ENCODE measurements around the gene CDCA4. TPM values are rescaled to one million over a fixed set of nuclear protein-coding genes. Genes with fewer than 3 reads are reported as not detected.

Gene CDCA4
- total RNA-seq, 1 donor from 2014 or later: 6.9 TPM

GRCh38 chr14:105026033-105026785 lies 5.3 kb upstream of the CDCA4 start:
- H3K36me3 ChIP-seq: no peaks in the 10 kb centered on the region
- no peaks in the 10 kb centered on the region for H3K27me3 ChIP-seq (ENCODE audit: low read depth)
- TF ChIP-seq CTCF (IDR thresholded peaks at IDR 0.05): no peak
- no peak for ATAC-seq
- H3K27ac ChIP-seq: no peak overlapping the region
- H3K4me3 ChIP-seq: no peak overlapping the region
- DNase-seq: no peak
- intact Hi-C loops (cut with DNase I): no loop called here
- H3K4me1 ChIP-seq: peaks cover 8% of the 10 kb centered on the region
- no peaks in the 10 kb centered on the region for H3K9me3 ChIP-seq

GRCh38 chr14:105025429-105025828 lies 4.5 kb upstream of the CDCA4 start:
- no peak for DNase-seq
- no peaks in the 10 kb centered on the region for H3K27me3 ChIP-seq (ENCODE audit: low read depth)
- peaks cover 8% of the 10 kb centered on the region for H3K4me1 ChIP-seq
- H3K4me3 ChIP-seq: no peak overlapping the region
- no peak for TF ChIP-seq CTCF (IDR thresholded peaks at IDR 0.05)
- intact Hi-C loops (cut with DNase I): no loop called here
- H3K27ac ChIP-seq: peak overlapping the region; percentile 24
- no peaks in the 10 kb centered on the region for H3K36me3 ChIP-seq
- ATAC-seq: no peak
- no peaks in the 10 kb centered on the region for H3K9me3 ChIP-seq

- intact Hi-C loops (cut with DNase I): no loop called here
- Histone ChIP-seq H3K4me1 (peaks cover 20% of the 10 kb centered on the region), H3K4me3 (no peak overlapping the region), H3K36me3 (no peaks in the 10 kb centered on the region), H3K27ac (peak overlapping the region; percentile 24), H3K27me3 (ENCODE audit: low read depth) (no peaks in the 10 kb centered on the region), H3K9me3 (no peaks in the 10 kb centered on the region)
- no peak for DNase-seq
- no peak for ATAC-seq
- no peak for TF ChIP-seq CTCF (IDR thresholded peaks at IDR 0.05)
Measured at GRCh38 chr14:105023791-105024480, 3.1 kb upstream of the CDCA4 start.

GRCh38 chr14:105023144-105023543 lies 2.3 kb upstream of the CDCA4 start:
- Histone ChIP-seq H3K36me3 (no peaks in the 10 kb centered on the region), H3K4me1 (peaks cover 22% of the 10 kb centered on the region), H3K27ac (no peak overlapping the region), H3K27me3 (ENCODE audit: low read depth) (no peaks in the 10 kb centered on the region), H3K9me3 (no peaks in the 10 kb centered on the region), H3K4me3 (no peak overlapping the region)
- ATAC-seq (no peak), DNase-seq (no peak)
- intact Hi-C loops (cut with DNase I): no loop called here
- TF ChIP-seq CTCF (IDR thresholded peaks at IDR 0.05): no peak

GRCh38 chr14:105022276-105022670 lies 1.4 kb upstream of the CDCA4 start:
- DNase-seq: no peak
- peak overlapping the region; percentile 69 for H3K4me3 ChIP-seq
- H3K27ac ChIP-seq: no peak overlapping the region
- intact Hi-C loops (cut with DNase I): no loop called here
- ATAC-seq: no peak
- TF ChIP-seq CTCF (IDR thresholded peaks at IDR 0.05): no peak
- H3K27me3 ChIP-seq (ENCODE audit: low read depth): no peaks in the 10 kb centered on the region
- H3K4me1 ChIP-seq: peaks cover 22% of the 10 kb centered on the region
- H3K36me3 ChIP-seq: no peaks in the 10 kb centered on the region
- no peaks in the 10 kb centered on the region for H3K9me3 ChIP-seq

Data from lower lobe of right lung (tissue), 2 donors.